ENCODE data around the gene LIME1. TPM values are rescaled to one million over a fixed set of nuclear protein-coding genes. Genes with fewer than 3 reads are reported as not detected.
A peak's percentile ranks its signal among the peaks of the same experiment; 100 is the strongest.
"Not testable (repeated sequence)": the region's sequence is repeated elsewhere in the genome, so short reads cannot be mapped to it uniquely, and the experiment has no call there.

The LIME1 gene
- total RNA-seq, 1 experiment from 2014 or later: 25.8 TPM

DNA sequence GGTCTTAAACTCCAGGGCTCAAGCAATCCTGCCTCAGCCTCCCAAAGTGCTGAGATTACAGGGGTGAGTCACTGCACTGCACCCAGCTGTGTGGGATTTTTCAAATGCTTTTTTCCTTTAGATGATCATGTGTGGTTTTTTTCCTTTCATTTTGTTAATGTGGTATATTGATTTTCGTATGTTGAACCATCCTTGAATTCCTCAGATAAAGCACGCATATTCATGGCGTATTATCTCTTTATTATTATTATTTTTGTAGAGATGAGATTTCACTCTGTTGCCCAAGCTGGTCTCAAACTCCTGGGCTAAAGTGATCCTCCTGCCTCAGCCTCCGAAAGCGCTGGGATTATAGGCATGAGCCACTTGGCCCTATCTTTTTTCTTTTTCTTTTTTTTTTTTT is 21.6 kb upstream of the LIME1 start:
- intact Hi-C loops (cut with micrococcal nuclease; ENCODE audit: unreplicated experiment): loop anchor here (10.0 kb wide), 1 partner anchor 150 kb away; the partner anchor contains the start of genes ABHD16B and TPD52L2
- TF ChIP-seq, protein P1, sequence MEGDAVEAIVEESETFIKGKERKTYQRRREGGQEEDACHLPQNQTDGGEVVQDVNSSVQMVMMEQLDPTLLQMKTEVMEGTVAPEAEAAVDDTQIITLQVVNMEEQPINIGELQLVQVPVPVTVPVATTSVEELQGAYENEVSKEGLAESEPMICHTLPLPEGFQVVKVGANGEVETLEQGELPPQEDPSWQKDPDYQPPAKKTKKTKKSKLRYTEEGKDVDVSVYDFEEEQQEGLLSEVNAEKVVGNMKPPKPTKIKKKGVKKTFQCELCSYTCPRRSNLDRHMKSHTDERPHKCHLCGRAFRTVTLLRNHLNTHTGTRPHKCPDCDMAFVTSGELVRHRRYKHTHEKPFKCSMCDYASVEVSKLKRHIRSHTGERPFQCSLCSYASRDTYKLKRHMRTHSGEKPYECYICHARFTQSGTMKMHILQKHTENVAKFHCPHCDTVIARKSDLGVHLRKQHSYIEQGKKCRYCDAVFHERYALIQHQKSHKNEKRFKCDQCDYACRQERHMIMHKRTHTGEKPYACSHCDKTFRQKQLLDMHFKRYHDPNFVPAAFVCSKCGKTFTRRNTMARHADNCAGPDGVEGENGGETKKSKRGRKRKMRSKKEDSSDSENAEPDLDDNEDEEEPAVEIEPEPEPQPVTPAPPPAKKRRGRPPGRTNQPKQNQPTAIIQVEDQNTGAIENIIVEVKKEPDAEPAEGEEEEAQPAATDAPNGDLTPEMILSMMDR (IDR thresholded peaks at IDR 0.05; ENCODE audit: unreplicated experiment): no peak
- peaks cover 15% of the 10 kb centered on the region for H3K9me3 Mint-ChIP-seq (ENCODE audit: low read depth, unreplicated experiment)
- no peak for DNase-seq
- H3K4me3 Mint-ChIP-seq (ENCODE audit: low read depth, unreplicated experiment): no peak overlapping the region
- BruUV-seq (replicated peaks): no TSS peak
- no peak overlapping the region for H3K27ac Mint-ChIP-seq (ENCODE audit: unreplicated experiment)
- CTCF ChIA-PET: no interaction called here
- peaks cover 98% of the 10 kb centered on the region for H3K36me3 Mint-ChIP-seq (ENCODE audit: insufficient read depth, unreplicated experiment)
- H3K4me1 Mint-ChIP-seq (ENCODE audit: low read depth, unreplicated experiment): peaks cover 9% of the 10 kb centered on the region
- no peaks in the 10 kb centered on the region for H3K27me3 Mint-ChIP-seq (ENCODE audit: unreplicated experiment)

DNA sequence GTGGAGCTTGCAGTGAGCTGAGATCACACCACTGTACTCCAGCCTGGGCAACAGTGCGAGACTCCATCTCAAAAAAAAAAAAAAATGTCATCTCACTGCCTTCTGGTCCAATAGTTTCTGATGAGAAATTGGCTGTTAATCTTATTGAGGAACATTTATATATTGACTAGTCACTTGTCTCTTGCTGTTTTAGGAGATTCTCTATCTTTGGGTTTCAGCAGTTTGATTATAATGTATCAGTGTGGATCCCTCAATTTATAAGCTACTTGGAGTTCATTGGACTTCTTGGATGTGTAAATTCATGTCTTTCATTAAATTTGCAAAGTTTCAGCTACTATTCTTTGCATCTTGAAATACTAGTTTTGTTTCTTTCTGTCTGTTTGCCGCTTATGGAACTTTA is 17.5 kb upstream of the LIME1 start:
- Mint-ChIP-seq H3K4me1 (ENCODE audit: low read depth, unreplicated experiment) (no peaks in the 10 kb centered on the region), H3K4me3 (ENCODE audit: low read depth, unreplicated experiment) (no peak overlapping the region), H3K27ac (ENCODE audit: unreplicated experiment) (peak overlapping the region; percentile 3), H3K27me3 (ENCODE audit: unreplicated experiment) (no peaks in the 10 kb centered on the region), H3K9me3 (ENCODE audit: low read depth, unreplicated experiment) (peaks cover 8% of the 10 kb centered on the region), H3K36me3 (ENCODE audit: insufficient read depth, unreplicated experiment) (peaks cover 85% of the 10 kb centered on the region)
- TF ChIP-seq, protein P1 (IDR thresholded peaks at IDR 0.05; ENCODE audit: unreplicated experiment): no peak
- no TSS peak for BruUV-seq (replicated peaks)
- CTCF ChIA-PET: interaction anchor here (0.7 to 1.4 kb wide), 2 partner anchors 11 to 30 kb away, joined by 6 to 9 read pairs; partner anchors contain the start of genes ARFRP1 and ZGPAT
- intact Hi-C loops (cut with micrococcal nuclease; ENCODE audit: unreplicated experiment): loop anchor here (10.0 kb wide), 1 partner anchor 146 kb away; the partner anchor contains the start of genes ABHD16B and TPD52L2
- DNase-seq: no peak

DNA sequence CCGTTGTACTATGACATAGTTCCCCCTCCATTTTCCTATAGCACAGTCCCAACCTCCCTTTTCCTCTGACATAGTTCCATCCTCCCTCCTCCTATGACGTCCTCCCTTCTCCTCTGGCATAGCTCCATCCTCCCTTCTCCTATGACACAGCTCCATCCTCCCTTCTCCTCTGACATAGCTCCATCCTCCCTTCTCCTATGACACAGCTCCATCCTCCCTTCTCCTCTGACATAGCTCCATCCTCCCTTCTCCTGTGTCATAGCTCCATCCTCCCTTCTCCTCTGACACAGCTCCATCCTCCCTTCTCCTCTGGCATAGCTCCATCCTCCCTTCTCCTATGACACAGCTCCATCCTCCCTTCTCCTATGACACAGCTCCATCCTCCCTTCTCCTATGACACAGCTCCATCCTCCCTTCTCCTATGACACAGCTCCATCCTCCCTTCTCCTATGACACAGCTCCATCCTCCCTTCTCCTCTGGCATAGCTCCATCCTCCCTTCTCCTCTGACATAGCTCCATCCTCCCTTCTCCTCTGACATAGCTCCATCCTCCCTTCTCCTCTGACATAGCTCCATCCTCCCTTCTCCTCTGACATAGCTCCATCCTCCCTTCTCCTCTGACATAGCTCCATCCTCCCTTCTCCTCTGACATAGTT is 13.4 kb upstream of the LIME1 start:
- H3K4me3 Mint-ChIP-seq (ENCODE audit: low read depth, unreplicated experiment); BruUV-seq (replicated peaks); DNase-seq; H3K27me3 Mint-ChIP-seq (ENCODE audit: unreplicated experiment); intact Hi-C loops (cut with micrococcal nuclease; ENCODE audit: unreplicated experiment); H3K9me3 Mint-ChIP-seq (ENCODE audit: low read depth, unreplicated experiment); CTCF ChIA-PET; H3K27ac Mint-ChIP-seq (ENCODE audit: unreplicated experiment); H3K4me1 Mint-ChIP-seq (ENCODE audit: low read depth, unreplicated experiment): not testable (repeated sequence)
- peaks cover 76% of the 10 kb centered on the region for H3K36me3 Mint-ChIP-seq (ENCODE audit: insufficient read depth, unreplicated experiment)

DNA sequence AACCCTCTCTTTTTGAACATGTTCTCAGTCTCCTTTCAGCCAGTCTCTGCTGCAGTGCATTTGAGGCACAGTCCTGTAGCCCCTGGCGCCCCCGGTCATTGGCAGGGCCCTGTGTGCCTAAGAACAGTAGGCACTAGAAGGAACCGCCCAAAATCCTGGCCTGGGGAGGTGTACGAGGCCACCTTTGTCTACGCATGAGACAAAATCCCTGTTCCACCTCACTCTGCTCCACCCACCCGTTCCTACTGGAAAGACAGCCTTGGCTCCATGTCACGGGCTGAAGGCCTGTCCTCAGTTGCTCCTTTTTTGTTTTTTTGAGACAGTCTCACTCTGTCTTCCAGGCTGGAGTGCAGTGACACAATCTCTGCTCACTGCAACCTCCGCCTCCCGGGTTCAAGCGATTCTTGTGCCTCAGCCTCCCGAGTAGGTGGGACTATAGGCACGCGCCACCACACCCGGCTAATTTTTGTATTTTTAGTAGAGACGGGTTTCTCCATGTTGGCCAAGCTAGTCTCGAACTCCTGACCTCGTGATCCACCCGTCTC is 6.2 kb upstream of the LIME1 start:
- CTCF ChIA-PET; H3K4me3 Mint-ChIP-seq (ENCODE audit: low read depth, unreplicated experiment); intact Hi-C loops (cut with micrococcal nuclease; ENCODE audit: unreplicated experiment); BruUV-seq (replicated peaks); H3K27me3 Mint-ChIP-seq (ENCODE audit: unreplicated experiment); H3K9me3 Mint-ChIP-seq (ENCODE audit: low read depth, unreplicated experiment); H3K4me1 Mint-ChIP-seq (ENCODE audit: low read depth, unreplicated experiment); DNase-seq; H3K27ac Mint-ChIP-seq (ENCODE audit: unreplicated experiment): not testable (repeated sequence)
- H3K36me3 Mint-ChIP-seq (ENCODE audit: insufficient read depth, unreplicated experiment): peaks cover 36% of the 10 kb centered on the region

DNA sequence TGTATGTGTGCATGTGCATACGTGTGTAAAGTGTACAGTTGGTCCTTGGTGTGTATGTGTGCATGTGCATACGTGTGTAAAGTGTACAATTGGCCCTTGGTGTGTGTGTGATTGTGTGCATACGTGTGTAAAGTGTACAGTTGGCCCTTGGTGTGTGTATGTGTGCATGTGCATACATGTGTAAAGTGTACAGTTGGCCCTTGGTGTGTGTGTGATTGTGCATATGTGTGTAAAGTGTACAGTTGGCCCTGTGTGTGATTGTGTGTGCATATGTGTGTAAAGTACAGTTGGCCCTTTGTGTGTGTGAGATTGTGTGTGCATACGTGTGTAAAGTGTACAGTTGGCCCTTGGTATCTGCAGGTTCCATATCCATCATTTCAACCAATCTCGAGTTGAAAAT is 5.1 kb upstream of the LIME1 start:
- Mint-ChIP-seq H3K27ac (ENCODE audit: unreplicated experiment) (no peak overlapping the region), H3K27me3 (ENCODE audit: unreplicated experiment) (no peaks in the 10 kb centered on the region), H3K9me3 (ENCODE audit: low read depth, unreplicated experiment) (no peaks in the 10 kb centered on the region), H3K4me1 (ENCODE audit: low read depth, unreplicated experiment) (no peaks in the 10 kb centered on the region), H3K4me3 (ENCODE audit: low read depth, unreplicated experiment) (no peak overlapping the region), H3K36me3 (ENCODE audit: insufficient read depth, unreplicated experiment) (peaks cover 37% of the 10 kb centered on the region)
- CTCF ChIA-PET: interaction anchor here (0.5 to 0.6 kb wide), 2 partner anchors 10 to 588 kb away, joined by 3 to 5 read pairs; no protein-coding TSS in a partner anchor
- no TSS peak for BruUV-seq (replicated peaks)
- intact Hi-C loops (cut with micrococcal nuclease; ENCODE audit: unreplicated experiment): no loop called here
- TF ChIP-seq, protein P1 (IDR thresholded peaks at IDR 0.05; ENCODE audit: unreplicated experiment): no peak
- DNase-seq: no peak

Data from Calu3 (cell line).